ENCODE results near the gene HLA-DQA1. TPM values are rescaled to one million over a fixed set of nuclear protein-coding genes. Genes with fewer than 3 reads are reported as not detected.

HLA-DQA1 gene
- total RNA-seq, 2 experiments from 2014 or later = 0.79 to 32.3 TPM

DNA sequence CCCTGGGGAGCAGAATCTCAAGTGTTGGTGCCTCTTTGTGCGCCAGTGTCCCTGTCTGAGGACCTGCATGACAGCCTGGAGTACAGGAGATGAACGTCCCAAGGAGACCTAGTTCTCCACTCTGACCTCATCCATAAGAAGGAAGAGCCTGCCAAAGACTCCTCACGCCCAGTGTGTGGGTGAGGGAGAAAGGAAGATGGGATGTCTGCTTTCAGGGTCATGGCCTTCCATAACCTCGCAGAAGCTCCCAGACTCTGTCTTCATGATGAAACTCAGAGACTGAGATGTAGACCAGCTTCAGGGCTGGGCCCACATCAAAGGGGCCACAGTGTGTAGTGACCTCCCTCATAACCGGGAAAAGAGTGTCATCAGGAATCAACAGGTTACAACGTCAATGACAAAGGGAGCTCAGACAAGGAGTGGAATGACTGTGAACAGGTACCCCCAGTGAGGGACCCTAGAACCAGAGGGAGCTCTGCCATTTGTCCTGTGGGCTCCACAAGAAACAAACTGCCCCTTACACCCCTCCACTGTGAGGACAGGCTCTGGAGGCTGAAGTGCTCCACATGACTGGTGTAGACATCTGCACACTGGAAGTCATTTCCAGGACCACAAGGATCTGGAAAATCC, 21.2 kb downstream of the HLA-DQA1 start:
- intact Hi-C loops (cut with micrococcal nuclease; ENCODE audit: unreplicated experiment) = no loop called here
- no peak for DNase-seq (ENCODE audit: low spot score)
- Histone ChIP-seq H4K20me1 (ENCODE audit: insufficient read depth, low read length) (no peaks in the 10 kb centered on the region), H3K79me2 (ENCODE audit: insufficient read depth, low read depth, low read length) (no peaks in the 10 kb centered on the region), H3K4me2 (ENCODE audit: low read length) (peak overlapping the region; percentile 73), H3K4me1 (ENCODE audit: insufficient read depth, low read length, poor library complexity, severe bottlenecking) (peaks cover 36% of the 10 kb centered on the region), H3K9me3 (ENCODE audit: low read length) (no peaks in the 10 kb centered on the region), H3K9me2 (ENCODE audit: insufficient read depth, low read length) (no peaks in the 10 kb centered on the region), H3K27ac (ENCODE audit: low read depth, low read length, poor library complexity, severe bottlenecking) (peak overlapping the region; percentile 76), H3K36me3 (ENCODE audit: insufficient read depth, low read length) (no peaks in the 10 kb centered on the region), H3K4me3 (ENCODE audit: low read depth, low read length, poor library complexity, severe bottlenecking) (peak overlapping the region; percentile 2), H2AFZ (ENCODE audit: low read length) (no peak overlapping the region)
- ChIA-PET POLR2A (no interaction called here), CTCF (ENCODE audit: unreplicated experiment) (no interaction called here)
- TF ChIP-seq, protein P1, sequence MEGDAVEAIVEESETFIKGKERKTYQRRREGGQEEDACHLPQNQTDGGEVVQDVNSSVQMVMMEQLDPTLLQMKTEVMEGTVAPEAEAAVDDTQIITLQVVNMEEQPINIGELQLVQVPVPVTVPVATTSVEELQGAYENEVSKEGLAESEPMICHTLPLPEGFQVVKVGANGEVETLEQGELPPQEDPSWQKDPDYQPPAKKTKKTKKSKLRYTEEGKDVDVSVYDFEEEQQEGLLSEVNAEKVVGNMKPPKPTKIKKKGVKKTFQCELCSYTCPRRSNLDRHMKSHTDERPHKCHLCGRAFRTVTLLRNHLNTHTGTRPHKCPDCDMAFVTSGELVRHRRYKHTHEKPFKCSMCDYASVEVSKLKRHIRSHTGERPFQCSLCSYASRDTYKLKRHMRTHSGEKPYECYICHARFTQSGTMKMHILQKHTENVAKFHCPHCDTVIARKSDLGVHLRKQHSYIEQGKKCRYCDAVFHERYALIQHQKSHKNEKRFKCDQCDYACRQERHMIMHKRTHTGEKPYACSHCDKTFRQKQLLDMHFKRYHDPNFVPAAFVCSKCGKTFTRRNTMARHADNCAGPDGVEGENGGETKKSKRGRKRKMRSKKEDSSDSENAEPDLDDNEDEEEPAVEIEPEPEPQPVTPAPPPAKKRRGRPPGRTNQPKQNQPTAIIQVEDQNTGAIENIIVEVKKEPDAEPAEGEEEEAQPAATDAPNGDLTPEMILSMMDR (conservative IDR thresholded peaks at IDR 0.05; ENCODE audit: low read length) = no peak
- TF ChIP-seq EZH2phosphoT487 (IDR thresholded peaks at IDR 0.05; ENCODE audit: borderline replicate concordance, low read depth, low read length) = no peak
- no TSS peak for BruUV-seq (replicated peaks)

DNA sequence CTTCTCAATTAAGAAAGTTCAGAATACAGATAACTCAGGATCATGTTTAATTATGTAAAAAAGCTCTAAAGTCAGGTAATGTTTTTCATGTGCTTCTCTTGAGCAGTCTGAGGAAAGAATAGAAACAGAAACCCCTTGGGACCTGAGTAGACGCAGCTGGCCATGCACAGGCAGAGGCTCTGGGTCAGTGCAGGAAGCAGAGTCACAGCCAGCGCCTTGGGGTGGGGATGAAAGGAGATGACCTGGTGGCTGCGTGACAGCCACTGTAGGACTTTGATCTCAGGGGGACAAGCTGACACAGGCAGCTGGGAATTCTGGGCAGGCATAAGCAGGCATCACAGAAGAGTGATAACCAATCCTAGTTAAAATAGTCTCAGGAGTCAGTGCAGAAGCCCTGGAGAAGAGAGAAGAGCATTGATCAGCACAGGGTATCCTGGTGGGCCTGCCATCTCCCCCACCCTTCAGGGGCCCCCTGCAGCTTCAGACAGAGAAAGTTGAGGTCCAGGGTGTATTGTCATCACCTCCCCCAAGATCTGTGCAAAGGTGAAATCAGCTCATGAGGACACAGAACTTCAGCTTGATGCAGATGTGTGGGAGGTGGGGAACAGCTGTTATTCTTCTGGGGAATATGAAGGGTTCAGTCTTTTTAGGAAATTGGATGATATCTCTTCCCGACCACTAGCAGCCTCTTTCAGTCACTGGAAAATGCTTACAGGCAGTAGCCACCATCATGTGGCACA, 22.8 kb downstream of the HLA-DQA1 start:
- no peak for TF ChIP-seq EZH2phosphoT487 (IDR thresholded peaks at IDR 0.05; ENCODE audit: borderline replicate concordance, low read depth, low read length)
- TF ChIP-seq, protein P1 (conservative IDR thresholded peaks at IDR 0.05; ENCODE audit: low read length) = no peak
- H3K36me3 ChIP-seq (ENCODE audit: insufficient read depth, low read length) = no peaks in the 10 kb centered on the region
- H3K4me3 ChIP-seq (ENCODE audit: low read depth, low read length, poor library complexity, severe bottlenecking) = peak overlapping the region; percentile 51
- no peaks in the 10 kb centered on the region for H3K79me2 ChIP-seq (ENCODE audit: insufficient read depth, low read depth, low read length)
- peak overlapping the region; percentile 76 for H3K27ac ChIP-seq (ENCODE audit: low read depth, low read length, poor library complexity, severe bottlenecking)
- POLR2A ChIA-PET = interaction anchor here (0.8 to 1.9 kb wide), 7 partner anchors 8 to 312 kb away, joined by 3 to 9 read pairs (median 4); no protein-coding TSS in a partner anchor
- BruUV-seq (replicated peaks) = no TSS peak
- peak overlapping the region; percentile 28; the same call in 1 of the 2 replicates for H2AFZ ChIP-seq (ENCODE audit: low read length)
- intact Hi-C loops (cut with micrococcal nuclease; ENCODE audit: unreplicated experiment) = no loop called here
- peaks cover 36% of the 10 kb centered on the region for H3K4me1 ChIP-seq (ENCODE audit: insufficient read depth, low read length, poor library complexity, severe bottlenecking)
- no peaks in the 10 kb centered on the region for H3K9me2 ChIP-seq (ENCODE audit: insufficient read depth, low read length)
- no peaks in the 10 kb centered on the region for H3K9me3 ChIP-seq (ENCODE audit: low read length)
- DNase-seq (ENCODE audit: low spot score) = peak; percentile 89
- no peaks in the 10 kb centered on the region for H4K20me1 ChIP-seq (ENCODE audit: insufficient read depth, low read length)
- CTCF ChIA-PET (ENCODE audit: unreplicated experiment) = no interaction called here
- peak overlapping the region; percentile 73 for H3K4me2 ChIP-seq (ENCODE audit: low read length)

DNA sequence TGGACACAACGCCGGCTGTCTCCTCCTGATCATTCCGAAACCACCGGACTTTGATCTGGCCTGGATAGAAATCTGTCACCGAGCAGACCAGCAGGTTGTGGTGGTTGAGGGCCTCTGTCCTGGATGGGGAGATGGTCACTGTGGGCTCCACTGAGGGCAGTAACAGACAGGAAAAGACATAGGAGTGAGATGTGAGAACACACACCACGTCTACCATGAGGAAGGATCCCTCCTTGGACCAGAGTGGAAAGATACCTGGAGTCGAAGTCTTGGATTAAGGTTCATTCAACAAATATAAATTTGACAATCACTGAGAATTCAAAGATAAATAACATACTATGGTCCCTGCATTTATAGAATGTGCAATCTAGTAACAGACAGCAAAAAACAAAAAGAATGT, 24.9 kb downstream of the HLA-DQA1 start:
- DNase-seq (ENCODE audit: low spot score) = no peak
- Histone ChIP-seq H4K20me1 (ENCODE audit: insufficient read depth, low read length) (no peaks in the 10 kb centered on the region), H3K9me3 (ENCODE audit: low read length) (no peaks in the 10 kb centered on the region), H3K4me2 (ENCODE audit: low read length) (no peak overlapping the region), H3K79me2 (ENCODE audit: insufficient read depth, low read depth, low read length) (no peaks in the 10 kb centered on the region), H3K4me1 (ENCODE audit: insufficient read depth, low read length, poor library complexity, severe bottlenecking) (peaks cover 36% of the 10 kb centered on the region), H2AFZ (ENCODE audit: low read length) (no peak overlapping the region), H3K9me2 (ENCODE audit: insufficient read depth, low read length) (no peaks in the 10 kb centered on the region), H3K4me3 (ENCODE audit: low read depth, low read length, poor library complexity, severe bottlenecking) (no peak overlapping the region), H3K36me3 (ENCODE audit: insufficient read depth, low read length) (no peaks in the 10 kb centered on the region), H3K27ac (ENCODE audit: low read depth, low read length, poor library complexity, severe bottlenecking) (no peak overlapping the region)
- intact Hi-C loops (cut with micrococcal nuclease; ENCODE audit: unreplicated experiment) = no loop called here
- ChIA-PET CTCF (ENCODE audit: unreplicated experiment) (no interaction called here), POLR2A (no interaction called here)
- no TSS peak for BruUV-seq (replicated peaks)
- TF ChIP-seq, protein P1 (conservative IDR thresholded peaks at IDR 0.05; ENCODE audit: low read length) = no peak
- no peak for TF ChIP-seq EZH2phosphoT487 (IDR thresholded peaks at IDR 0.05; ENCODE audit: borderline replicate concordance, low read depth, low read length)

All from OCI-LY7 (cell line).